Stimulated activated CD4-positive, alpha-beta T cell treated with anti-CD3 and anti-CD28 coated beads, Interleukin-1b, Interleukin-23, amount 100 ng/mL, for 4 hours (primary cell): ENCODE data around the gene CFAP68.

Source experiments
- DNase-seq, 2 donors: peaks; one replicate each; pipeline ENCODE4 v3.0.0-alpha.2; 2020; ENCODE audit warnings: low read depth in 2 of 2

CFAP68 gene, protein sequence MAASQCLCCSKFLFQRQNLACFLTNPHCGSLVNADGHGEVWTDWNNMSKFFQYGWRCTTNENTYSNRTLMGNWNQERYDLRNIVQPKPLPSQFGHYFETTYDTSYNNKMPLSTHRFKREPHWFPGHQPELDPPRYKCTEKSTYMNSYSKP

GRCh38 chr11:111878849-111879636 is at the start of gene CFAP68, which contains the start of gene FDXACB1:
TSS of gene CFAP68 (plus strand) at chr11:111879541. CDS start at chr11:111879561, 20 bp downstream.
TSS of gene FDXACB1 (minus strand) at chr11:111879165. CDS start at chr11:111879132, 33 bp downstream.
- DNase-seq, result peak; percentile 83 to 90

DNA sequence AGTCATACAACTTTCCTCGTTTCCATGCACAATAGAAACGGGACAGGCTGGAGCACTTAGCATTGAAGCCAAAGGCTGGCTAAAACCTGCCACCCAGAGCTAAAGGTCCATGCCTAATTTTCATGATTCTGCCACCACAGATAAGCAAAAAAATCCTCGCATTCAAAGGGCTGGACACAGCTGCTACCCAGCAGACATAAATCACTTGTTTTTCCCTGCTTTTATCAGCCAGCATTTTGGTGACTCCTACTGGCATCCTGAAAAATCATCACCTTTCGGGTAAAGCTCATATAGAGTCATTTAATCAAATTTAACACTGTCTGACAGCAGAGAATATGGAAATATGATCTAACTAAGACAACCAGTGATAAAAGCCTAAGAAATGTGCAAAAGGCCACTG is 45.8 kb upstream of the CFAP68 start:
- no peak for DNase-seq

DNA sequence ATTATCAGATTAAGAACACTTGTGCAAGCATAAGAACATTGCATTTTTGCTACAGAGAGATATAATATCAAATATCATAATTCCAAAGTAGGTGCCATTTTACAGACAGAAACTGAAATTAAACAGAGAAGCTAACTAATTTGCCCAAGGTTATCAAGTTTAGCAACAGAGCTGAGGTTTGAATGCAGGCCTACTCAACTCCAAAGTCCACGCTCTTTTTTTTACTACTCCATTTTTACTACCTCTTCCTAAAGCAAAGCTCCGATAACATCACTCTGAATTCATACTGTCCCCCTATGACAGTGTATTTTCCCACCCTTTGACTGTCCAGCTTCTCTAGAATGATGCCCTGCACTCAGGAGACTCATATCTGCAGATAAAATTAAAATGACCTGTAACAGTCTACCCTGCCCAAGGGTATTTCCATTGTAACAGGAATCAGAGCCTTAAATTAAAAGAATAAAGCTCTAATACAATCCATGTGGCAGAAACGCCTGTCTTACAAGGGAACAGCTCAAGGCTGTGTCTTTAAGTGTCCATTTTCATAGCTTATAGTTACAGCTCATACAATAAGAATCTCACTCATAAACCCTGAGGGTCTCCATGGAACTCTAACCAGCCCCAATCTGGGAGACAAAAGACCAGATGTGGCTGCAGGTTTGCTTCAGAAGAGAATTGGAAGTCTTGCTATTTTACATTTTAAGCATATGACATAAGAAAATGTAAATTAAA is 44.7 kb upstream of the CFAP68 start:
- no peak for DNase-seq

DNA sequence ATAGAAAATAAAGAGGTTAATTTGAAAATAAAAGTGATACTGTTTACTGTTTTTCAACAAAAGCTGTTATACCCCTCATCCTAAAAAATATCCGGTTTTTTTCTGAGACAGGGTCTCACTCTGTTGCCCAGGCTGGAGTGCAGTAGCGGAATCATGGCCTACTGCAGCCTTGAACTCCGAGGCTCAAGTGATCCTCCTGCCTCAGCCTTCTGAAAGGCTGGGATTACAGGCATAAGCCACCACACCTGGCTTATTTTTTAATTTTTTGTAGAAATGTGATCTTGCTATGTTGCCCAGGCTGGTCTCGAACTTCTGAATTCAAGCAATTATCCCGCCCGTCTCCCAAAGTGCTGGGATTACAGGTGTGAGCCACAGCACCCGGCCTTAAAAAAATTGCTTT is 43.7 kb upstream of the CFAP68 start:
- DNase-seq, result no peak

- no peak for DNase-seq
These were observed 43.2 kb upstream of the CFAP68 start for GRCh38 chr11:111836162-111836561.

GRCh38 chr11:111836721-111837120 is 42.6 kb upstream of the CFAP68 start:
- no peak for DNase-seq

DNA sequence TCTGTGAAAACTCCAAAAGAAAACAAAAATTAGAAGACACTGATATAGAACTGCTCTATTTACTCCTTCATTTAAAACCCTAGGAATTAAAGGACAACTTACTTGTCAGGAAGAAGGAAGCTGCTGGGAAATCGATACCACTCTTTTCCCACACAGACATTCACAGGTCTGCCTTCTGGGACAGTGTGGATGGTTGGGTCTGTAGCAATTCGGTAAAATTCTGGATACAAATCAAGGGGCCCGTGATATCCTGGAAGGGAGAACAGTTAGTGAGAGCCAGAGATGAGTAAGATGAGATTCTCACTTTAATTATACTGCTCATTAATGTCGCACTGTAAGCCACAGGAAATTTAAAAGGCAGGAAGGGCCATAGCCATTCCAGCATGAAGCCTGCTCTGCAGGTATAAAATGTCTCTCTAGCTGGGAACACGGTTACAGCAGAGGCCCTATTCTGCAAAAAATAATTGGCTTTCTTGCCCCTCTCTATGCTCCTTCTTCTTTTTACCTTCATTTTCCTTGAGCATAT is 41.9 kb upstream of the CFAP68 start:
- DNase-seq, result no peak

DNA sequence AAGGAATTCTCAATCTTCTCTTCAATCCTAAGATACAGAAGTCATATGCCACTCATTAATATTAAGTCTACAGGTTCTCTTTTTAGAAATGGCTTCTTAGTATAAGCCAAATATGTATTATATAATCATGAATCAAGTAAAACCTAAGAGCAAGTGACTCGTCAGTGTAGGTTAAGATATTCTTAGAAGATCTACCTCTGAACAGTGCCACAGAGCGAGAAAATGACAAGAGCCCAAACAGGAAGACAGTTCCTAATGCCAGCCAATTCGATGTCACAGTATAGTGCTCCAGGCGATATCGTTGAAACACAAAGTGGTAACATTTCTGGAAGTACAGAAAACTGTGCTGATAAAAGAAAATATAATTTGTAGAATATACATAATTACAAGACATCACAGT is 41.3 kb upstream of the CFAP68 start:
- no peak for DNase-seq

- no peak for DNase-seq
These were observed 39.2 kb upstream of the CFAP68 start for GRCh38 chr11:111840143-111840542.

DNA sequence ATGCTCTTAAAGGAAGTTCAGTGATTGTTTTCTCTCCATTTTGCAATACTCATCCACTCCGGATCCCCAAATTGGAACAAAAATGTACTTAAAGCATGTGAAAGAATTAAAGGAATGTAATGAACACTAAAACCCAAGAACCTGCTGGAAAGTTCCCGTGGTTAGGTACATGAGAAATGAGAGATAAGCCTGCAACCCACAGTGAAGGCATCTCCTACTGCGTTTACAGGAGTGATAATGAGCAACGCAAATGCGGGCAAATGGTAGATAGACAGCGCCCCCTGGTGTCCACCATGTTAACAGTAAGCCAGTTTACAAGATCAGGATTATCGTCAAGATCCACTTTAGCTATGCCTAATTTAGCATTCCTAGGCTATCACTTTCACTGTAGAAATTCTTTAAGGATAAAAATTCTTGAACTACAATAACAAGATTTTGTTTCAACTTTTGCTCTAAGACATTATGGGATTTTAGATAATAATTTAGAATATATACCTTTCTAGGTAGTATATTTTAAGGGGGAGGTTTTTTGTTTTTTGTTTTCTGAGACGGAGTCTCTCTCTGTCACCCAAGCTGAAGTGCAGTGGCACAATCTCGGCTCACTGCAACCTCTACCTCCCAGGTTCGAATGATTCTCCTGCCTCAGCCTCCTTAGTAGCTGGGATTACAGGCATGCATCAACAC is 37.8 kb upstream of the CFAP68 start:
- peak; percentile 84 for DNase-seq

GRCh38 chr11:111843661-111844060 is 35.7 kb upstream of the CFAP68 start:
- DNase-seq, result no peak

- no peak for DNase-seq
These were observed 33.9 kb upstream of the CFAP68 start for GRCh38 chr11:111845276-111846028.

- DNase-seq, result no peak
These were observed 33.3 kb upstream of the CFAP68 start for GRCh38 chr11:111846063-111846462.

DNA sequence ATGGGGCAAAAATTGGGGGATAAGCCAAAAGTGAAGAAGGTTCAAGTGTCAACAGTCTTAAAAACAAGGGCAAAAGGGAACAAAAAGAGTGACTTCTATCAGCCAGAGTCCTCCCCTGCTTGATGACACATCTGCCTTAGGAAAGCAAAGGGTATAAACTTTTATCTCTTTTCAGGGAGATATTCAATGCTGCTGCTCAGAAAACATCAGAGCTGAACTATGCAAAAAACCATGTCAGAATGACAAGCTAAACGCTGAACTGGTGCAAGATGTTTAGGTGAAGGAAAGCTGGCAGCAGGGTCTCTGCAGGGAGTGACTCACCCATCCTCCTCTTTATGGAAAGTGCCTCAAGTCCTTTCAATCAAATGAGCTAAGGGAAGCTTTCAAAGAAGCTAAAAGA is 32.7 kb upstream of the CFAP68 start:
- DNase-seq, result no peak

DNA sequence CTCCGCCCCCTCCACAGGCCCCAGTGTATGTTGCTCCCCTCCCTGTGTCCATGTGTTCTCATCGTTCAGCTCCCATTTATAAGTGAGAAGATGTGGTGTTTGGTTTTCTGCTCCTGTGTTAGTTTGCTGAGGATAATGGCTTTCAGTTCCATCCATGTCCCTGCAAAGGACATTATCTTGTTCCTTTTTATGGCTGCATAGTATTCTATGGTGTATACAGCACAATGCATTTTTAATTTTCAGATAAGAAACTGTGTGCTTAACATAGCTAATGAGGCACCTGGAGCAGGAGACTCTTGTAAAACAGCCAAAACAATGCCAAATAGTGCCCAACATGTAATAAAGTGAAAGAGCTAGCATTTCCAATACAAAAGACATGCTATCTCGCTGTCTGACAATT is 29.7 kb upstream of the CFAP68 start:
- no peak for DNase-seq

DNA sequence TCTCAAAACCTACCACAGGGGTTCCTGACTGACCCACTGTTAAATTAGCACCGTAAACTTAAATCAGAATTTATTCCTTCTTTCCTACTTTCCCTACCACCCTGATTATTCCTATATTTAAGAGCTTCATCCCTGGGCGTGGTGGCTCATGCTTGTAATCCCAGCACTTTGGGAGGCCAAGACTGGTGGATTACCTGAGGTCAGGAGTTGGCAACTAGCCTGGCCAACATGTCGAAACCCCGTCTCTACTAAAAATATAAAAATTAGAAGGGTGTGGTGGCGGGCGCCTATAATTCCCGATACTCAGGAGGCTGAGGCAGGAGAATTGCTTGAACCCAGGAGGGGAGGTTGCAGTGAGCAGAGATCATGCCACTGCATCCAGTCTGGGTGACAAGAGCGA is 28.3 kb upstream of the CFAP68 start:
- DNase-seq, result no peak

- DNase-seq, result no peak
These were observed 27.7 kb upstream of the CFAP68 start for GRCh38 chr11:111851636-111852035.

DNA sequence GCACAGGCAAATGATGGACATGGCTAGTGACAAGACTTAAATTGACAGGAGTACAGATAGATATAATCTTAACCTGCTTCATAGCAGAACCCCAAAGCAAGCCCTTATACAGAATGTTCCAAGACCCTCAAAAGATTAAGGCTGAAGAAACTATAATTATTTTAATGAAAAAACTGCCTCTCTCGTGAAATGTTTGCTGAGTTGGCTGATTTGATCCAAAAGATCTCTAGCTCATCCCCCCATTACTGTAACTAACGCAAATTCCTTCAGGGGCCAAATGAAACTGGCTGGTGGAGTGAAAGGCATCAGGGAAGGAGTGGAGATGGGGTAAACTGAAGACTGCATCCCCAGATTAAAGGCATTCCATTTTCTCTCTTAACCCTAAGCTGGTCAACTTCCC is 27.2 kb upstream of the CFAP68 start:
- no peak for DNase-seq

DNA sequence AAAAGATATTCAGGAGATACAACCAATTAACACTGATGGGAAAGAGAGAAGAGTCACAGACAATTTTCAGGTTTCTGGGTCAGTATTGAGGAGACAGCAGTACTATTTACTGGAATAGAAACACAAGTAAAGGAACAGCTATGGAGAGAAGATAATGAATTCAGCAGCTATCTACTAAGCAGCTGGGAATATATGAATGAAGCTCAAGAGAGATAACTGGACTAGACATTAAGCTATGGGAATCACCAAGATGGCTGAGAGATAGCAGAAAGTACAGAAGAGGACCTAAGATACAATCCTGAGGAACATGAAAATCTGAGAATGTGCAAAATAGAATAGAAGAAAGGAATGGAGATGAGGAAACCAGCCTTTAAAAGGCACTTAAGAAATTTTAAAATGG is 23.8 kb upstream of the CFAP68 start:
- no peak for DNase-seq

GRCh38 chr11:111860257-111860656 is 19.1 kb upstream of the CFAP68 start:
- DNase-seq, result no peak

DNA sequence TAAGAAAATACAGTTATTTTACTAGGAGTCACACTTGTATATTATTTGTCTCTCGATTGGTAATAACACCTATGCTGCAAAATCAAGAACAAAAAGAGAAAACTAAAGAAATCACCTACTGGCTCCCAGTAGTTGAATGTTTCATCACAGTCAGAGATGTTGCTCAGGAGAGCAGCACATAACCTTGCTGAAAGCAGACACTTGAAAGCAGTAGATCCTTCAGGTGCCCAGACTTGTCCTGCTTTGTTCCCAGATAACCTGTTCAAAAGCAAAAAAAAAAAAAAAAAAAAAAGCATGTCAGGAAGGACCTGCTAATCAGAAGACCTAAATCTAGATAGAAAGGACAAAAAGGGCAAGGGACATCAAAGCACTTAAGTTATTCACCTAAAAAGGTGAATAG is 9.2 kb upstream of the CFAP68 start:
- no peak for DNase-seq
